NCI-H1105 (cell line): ENCODE results near the gene PKHD1.
"Not testable (repeated sequence)": the region's sequence is repeated elsewhere in the genome, so short reads cannot be mapped to it uniquely, and the experiment has no call there.

Source experiments
- DNase-seq: peaks from one replicate; lab custom pipeline; 2025; lab: John Stamatoyannopoulos, UW

Gene PKHD1

GRCh38 chr6:51986864-51987263 lies 100.5 kb downstream of the PKHD1 start:
- DNase-seq, result no peak

DNA sequence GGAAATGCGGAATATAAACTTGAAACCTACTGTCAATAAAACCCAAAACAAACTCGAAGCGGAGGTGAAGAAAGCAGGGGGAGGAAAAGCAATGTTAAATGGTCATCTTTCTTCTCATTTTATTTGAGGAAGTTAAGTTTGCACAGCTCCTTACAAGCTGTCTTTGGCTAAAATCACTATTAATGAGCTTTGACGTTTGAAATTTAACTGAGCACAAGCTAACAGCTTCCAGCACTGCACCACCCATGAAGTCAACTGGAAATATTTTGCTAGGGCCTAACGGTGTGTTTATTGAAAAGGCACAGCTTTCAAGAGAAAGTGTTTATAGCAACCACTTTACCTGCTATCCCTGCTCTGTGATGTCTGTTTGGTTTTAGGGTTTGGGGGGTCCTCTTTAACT lies 103.8 kb downstream of the PKHD1 start:
- DNase-seq, result no peak

GRCh38 chr6:51982695-51983094 lies 104.7 kb downstream of the PKHD1 start:
- not testable (repeated sequence) for DNase-seq

DNA sequence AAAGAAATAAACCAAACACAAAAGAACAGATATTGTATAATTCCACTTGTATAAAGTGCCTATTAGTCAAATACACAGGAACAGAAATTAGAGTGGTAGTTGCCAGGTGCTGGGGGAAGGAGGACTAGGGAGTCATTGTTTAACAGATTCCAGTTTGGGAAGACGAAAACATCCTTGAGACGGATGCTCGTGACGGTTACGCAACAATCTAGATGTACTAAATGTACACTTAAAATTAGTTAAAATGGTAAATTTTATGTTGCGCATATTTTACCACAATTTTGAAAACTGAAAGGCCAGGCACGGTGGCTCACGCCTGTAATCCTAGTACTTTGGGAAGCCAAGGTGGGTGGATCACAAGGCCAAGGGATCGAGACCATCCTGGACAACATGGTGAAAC lies 111.0 kb downstream of the PKHD1 start:
- DNase-seq, result no peak

DNA sequence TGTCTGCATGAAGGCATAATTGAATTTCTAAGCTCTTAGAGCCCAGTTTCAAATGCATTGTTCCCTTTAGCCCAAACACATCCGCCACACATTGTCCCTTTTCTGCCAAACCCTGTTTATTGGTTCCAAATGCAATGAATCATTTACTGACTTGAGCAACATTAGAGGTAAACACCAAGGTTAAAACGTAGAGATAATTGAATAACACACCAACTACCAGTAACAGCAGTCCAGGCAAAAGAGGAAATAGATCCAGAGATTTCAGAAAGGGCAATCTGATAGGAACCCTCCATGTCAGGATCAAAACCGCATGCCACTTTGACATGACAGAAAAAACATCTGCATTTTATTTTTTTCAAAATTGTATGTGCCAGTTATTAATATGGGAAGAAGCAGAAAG lies 114.8 kb downstream of the PKHD1 start:
- no peak for DNase-seq

DNA sequence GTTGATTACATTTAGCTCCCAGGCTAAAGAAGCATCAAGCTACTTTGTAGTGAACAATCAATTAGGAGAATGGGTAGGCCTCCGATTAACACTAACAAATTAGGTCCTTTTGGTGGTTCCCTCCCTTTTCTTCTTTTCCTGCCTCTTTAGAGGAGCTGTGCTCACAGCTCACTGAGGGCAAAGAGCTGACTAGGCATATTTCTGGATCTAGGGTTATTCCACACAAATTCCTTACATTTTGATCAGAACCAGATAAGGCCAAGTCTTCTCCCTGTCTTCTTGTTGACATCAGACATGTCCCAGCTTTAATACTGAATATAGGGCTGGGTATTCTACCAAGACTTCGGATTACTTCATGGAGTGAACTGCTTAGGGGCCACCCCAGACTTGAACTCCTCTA lies 119.1 kb downstream of the PKHD1 start:
- DNase-seq, result no peak

DNA sequence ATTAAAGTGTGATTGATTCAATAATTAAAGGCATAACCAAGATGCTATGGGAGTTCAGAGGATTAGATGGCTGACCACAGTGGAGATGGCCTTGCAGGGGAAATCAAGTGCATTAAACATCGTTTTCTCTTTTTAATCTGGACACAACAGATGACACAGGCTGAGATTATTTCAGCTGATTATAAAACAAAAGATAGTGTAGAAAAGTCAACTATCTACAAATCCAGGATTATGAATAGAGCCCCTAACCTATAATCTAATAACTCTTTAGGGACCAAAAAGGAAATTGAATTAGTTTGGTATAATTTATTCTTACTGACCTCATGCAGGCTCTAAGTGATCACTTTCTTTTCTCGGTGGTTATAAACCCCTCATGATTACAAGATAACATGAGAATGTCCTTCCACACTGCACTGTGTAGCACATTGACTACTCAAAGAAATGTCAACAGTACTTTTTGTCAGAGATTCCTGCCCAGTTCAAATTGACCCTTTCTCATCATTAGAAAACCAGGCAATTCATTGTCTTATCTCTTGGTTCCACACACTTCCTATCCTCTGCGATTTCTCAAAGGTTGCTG lies 122.1 kb downstream of the PKHD1 start:
- DNase-seq, result no peak

DNA sequence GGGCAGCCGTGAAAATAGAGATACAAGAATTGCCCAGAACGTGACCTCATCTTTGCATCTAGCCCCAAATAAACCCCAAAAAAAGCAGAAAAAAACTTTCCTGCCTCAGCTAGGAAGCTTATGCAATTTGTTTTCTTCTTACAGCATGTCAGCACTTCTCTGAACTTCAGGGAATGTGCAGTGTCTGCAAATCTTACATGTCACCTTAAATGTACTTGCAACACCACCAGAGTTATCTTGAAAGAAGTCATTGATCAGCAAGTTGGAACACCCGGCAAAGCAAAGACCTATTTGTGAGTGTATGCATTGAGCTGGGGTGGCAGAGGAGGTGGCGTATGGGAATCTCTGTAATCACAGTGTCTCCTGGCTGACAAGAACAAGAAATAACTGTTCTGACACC lies 123.4 kb downstream of the PKHD1 start:
- no peak for DNase-seq

GRCh38 chr6:51962354-51962753 lies 125.1 kb downstream of the PKHD1 start:
- DNase-seq, result no peak

DNA sequence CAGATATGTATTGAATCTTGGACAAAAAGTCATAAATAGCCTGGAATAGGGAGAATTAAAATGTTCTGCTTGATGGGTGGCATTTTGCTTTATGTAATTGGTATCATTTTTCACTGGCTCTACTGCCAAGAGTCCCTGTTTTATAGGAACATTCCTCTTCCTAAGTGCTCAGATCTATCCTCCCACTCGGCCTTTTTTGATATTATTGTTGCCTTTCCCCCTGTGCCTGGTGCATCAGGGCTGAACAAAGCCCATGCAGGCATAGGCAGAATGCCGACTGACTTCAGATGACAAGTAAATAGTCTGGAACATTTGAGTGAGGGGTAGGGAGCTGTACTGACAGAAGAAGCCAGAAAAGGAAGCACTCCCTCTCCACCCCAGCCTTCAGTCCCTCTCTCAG lies 127.0 kb downstream of the PKHD1 start:
- no peak for DNase-seq

DNA sequence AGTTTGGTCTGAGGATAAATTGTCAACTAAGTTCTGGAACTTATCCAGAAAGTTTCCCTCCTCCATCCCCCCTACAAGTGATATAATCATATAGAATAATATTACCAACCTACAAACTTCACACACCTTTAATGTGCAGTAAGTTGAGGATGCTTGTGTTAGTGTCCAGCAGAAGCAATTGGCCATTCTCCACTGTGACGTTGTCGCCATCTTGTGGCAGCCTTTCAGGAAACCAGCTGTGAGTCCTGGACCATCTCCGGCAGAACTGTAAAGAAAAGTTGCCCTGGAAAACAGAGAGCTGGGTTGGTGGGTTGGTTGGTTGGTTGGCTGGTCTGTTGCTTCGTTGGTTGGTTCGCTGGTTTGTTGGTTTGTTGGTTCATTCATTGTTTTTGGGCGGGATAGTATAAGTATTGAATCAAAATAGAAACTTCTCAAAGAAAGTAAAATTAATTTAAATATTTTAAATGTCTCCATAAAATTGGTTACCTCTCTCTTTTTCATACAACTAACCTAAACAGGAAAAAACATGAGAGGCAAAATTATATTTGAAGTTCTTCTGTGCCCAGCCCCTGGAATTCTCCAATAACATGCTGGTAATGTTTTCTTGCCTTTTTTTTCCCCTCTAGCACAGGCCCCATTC lies 127.5 kb downstream of the PKHD1 start:
- DNase-seq, result peak; percentile 64

- DNase-seq, result no peak
Observed at GRCh38 chr6:51954681-51955080, 132.7 kb downstream of the PKHD1 start.

GRCh38 chr6:51953246-51953645 lies 134.2 kb downstream of the PKHD1 start:
- no peak for DNase-seq

GRCh38 chr6:51951924-51952323 lies 135.5 kb downstream of the PKHD1 start:
- DNase-seq, result no peak

- DNase-seq, result no peak
Observed at GRCh38 chr6:51949526-51949925, 137.9 kb downstream of the PKHD1 start.

DNA sequence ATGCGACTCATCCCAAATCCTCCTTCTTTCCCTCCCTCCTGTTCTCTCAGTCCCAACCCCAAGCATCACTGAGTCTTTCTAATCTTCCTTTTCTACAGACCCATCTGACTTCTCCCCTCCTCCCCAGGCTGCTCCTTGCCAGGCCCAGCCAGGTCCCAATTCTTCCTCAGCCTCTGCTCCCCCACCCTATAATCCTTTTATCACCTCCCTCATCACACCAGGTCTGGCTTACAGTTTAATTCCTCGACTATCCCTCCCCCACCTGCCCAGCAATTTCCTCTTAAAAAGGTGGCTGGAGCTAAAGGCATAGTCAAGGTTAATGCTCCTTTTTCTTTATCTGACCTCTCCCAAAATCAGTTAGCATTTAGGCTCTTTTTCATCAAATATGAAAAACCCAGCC lies 147.7 kb downstream of the PKHD1 start:
- DNase-seq, result not testable (repeated sequence)

DNA sequence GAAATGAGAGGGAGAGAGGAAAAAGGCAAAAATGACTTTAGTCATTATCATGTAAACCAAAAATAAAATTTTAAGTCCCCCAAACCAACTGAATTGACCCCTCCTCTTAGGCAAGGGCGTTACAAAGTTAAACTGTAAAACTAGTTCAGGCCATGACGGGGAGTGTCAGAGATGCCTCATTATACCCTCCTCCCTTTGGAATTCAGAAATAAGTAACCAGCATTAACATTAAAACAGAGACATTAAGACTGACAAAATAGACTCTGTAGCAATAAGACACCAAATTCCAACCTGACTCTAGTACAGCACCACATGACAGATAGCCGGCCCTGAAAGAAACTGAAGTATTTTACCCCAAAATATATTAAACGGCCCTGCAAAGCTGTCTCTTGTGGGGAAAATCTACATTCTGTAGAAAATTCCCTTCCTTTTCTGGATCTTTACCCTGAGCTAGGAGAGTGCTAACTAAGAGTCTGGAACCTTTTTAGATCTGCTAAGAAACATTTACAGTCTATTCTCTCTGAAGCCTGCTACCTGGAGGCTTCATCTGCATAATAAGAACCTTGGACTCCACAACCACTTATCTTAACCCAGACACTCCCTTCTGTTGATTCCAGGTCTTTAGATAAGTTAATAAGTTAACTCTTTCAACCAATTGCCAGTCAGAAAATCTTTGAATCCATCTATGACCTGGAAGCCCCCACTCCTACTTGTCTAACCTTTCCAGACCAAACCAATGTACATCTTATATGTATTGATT lies 150.7 kb downstream of the PKHD1 start:
- DNase-seq, result no peak

DNA sequence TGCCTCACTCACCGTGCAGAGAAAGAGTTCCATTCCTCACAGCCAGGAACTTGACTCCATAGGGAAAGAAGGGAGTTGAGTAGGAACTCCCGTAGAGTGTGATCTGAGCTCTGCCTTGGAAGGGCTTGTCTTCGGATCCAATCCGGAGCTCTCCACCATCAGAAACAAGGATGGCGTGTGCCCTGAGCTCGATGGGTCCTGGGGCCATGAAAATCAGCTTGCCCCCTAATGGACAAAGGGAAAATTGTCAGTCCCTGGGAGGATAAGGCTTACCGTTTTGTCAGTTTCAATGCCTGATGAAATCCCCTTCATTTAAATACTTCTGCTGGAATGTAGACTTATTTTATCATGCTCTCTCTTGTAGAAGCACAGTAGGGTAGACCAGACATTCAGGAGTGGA lies 153.3 kb downstream of the PKHD1 start:
- DNase-seq, result no peak

DNA sequence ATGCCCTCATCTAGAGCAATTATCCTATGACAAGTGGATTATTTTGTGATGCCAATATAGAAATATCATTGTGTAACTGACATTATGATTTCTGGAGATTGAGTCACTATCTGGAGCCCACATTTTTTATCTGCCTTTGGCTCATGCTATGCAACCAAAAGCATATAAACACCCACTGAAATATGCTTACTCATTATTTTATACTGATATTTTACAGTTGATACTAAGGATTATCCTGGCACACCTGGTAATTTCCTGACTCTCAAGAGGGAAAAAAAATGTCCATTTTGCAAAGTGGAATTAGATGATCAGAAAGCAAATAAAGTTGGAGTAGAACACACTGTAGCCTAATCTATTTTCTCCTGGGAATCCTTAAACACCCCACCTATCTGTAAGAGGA lies 154.5 kb downstream of the PKHD1 start:
- DNase-seq, result no peak

DNA sequence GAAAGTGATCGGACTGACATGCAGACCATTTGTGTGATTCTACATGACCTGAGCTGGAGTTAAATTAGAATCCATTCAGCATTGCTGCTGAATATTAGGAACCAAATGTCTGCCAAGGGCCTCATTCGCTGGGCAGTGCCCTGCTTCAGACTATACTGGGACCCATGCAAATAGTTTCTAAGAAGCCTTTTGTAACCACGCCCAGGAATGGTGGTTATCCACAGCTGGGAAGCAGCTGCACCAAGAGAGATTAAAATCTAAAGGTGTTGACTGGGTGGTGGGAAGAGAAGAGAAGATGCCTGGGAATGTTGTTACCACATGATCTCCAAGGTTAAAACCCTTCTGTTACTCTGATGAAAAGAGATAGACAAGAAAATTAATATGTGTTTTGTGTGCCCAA lies 156.8 kb downstream of the PKHD1 start:
- no peak for DNase-seq

DNA sequence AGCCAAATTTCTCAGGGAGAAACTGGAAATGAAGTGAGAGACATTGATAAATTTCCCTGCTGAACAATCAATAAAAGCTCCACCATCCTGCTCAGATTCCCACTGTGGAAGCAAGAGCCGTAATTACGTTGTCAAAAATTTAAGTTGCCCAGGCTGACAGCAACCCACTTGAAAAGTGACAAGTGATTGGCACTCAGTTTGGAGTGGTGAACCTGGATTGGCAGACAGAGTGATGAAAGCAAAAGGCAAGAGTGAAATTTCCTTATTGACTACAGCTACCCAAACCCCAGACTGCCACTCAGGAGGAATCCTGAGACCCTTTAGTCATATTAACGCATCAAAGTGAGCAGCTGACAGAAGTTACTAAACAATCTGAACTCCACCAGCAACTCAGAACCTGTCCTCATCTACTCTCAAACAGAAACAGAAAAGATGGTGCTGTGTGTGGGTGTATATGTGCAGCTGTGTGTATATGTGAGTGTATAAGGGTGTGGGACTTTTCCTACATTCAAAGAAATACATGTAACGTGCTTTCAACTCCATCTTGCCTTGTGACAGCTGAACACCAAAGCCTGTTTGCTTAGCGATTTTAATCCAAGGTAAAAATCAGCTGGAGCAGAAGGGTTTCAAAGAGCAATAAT lies 157.4 kb downstream of the PKHD1 start:
- no peak for DNase-seq

GRCh38 chr6:51928320-51928719 lies 159.1 kb downstream of the PKHD1 start:
- DNase-seq, result no peak

DNA sequence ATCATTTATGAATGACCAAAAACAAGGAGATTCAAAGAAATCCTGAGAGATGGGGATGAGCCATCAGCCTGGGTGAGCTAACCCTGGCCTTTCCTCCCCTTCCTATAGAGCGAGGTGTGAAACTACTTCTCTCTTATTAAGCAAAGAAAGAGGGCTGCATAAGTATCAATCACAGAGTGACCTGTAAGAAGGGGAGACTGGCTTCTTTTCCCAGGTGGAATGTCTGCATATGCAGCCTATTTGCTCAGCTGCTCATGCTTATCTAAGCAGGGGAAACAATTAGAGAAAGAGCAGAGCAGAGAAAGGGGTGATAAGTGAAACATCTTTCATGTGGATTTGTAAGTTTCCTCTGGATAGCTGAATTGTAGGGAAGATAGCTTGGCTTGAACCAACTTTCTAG lies 160.0 kb downstream of the PKHD1 start:
- DNase-seq, result peak; percentile 19
